ENCODE results near the gene JSRP1. TPM values are rescaled to one million over a fixed set of nuclear protein-coding genes. Genes with fewer than 3 reads are reported as not detected.

JSRP1 gene
- total and polyA plus RNA-seq, 2 experiments from 2014 or later: 2.4 to 3.1 TPM

DNA sequence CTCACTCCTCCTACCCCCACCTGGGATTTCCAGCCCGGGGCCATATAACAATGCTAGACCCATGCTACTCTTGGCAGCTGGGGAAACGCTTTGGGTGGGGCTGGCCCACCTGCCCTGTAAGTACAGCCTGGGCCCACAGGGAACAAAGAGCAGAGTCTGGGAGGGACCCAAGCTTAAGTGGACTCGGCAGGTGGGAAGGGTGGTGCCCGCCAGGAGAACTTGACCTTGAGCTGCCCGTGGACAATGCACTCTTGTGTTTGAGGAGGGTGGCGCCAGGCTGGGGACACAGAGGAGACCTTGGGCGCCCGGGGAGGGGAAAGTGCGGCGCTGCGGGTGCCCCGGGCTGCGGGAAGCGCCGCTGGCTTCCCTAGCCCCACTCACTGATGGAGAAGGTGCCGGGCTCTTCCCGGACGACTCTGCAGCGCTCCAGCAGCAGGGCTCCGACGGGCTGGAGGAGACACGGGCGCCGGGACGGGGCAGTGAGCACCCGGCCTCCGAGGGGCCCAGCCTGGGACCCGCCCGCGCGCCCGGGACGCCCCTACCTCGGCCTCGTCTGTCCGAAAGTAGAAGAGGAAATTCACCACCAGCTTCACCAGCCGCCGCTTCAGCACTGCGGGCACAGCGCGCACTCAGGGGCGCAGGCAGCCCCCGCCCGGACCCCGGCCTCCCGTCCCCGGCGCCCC, 20.7 kb downstream of the JSRP1 start (continued):
- TF ChIP-seq, protein P1, sequence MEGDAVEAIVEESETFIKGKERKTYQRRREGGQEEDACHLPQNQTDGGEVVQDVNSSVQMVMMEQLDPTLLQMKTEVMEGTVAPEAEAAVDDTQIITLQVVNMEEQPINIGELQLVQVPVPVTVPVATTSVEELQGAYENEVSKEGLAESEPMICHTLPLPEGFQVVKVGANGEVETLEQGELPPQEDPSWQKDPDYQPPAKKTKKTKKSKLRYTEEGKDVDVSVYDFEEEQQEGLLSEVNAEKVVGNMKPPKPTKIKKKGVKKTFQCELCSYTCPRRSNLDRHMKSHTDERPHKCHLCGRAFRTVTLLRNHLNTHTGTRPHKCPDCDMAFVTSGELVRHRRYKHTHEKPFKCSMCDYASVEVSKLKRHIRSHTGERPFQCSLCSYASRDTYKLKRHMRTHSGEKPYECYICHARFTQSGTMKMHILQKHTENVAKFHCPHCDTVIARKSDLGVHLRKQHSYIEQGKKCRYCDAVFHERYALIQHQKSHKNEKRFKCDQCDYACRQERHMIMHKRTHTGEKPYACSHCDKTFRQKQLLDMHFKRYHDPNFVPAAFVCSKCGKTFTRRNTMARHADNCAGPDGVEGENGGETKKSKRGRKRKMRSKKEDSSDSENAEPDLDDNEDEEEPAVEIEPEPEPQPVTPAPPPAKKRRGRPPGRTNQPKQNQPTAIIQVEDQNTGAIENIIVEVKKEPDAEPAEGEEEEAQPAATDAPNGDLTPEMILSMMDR (conservative IDR thresholded peaks at IDR 0.05; ENCODE audit: low read depth in 2 of 2): no peak
- TF ChIP-seq, protein P2, sequence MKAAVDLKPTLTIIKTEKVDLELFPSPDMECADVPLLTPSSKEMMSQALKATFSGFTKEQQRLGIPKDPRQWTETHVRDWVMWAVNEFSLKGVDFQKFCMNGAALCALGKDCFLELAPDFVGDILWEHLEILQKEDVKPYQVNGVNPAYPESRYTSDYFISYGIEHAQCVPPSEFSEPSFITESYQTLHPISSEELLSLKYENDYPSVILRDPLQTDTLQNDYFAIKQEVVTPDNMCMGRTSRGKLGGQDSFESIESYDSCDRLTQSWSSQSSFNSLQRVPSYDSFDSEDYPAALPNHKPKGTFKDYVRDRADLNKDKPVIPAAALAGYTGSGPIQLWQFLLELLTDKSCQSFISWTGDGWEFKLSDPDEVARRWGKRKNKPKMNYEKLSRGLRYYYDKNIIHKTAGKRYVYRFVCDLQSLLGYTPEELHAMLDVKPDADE (IDR thresholded peaks at IDR 0.05): no peak

DNA sequence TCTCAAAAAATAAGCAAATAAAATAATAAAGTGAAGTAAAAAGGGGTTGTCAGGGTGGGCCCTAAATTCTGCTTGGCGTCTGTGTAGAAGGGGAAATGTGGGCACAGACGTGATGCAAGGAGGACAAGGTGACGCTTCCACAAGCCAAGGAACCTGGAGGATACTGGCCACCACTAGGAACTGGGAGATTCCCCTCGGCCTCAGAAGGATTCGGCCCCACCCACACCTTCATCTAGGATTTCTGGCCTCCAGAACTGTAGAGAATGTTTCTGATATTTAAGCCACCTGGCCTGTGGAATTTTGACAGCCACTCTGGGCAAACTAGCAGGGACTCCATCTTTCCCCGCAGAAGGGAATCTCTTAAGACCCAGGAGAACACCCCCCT, 21.2 kb downstream of the JSRP1 start:
- Histone ChIP-seq H3K27me3 (ENCODE audit: insufficient read depth) (no peaks in the 10 kb centered on the region), H3K4me1 (ENCODE audit: insufficient read depth) (peaks cover 24% of the 10 kb centered on the region), H2AFZ (no peak overlapping the region), H3K79me2 (replicated peaks; ENCODE audit: insufficient read depth) (peaks cover 52% of the 10 kb centered on the region), H3K36me3 (ENCODE audit: insufficient read depth) (no peaks in the 10 kb centered on the region), H3K27ac (ENCODE audit: low read depth) (no peak overlapping the region), H3K9me2 (ENCODE audit: insufficient read depth) (no peaks in the 10 kb centered on the region), H4K20me1 (replicated peaks; ENCODE audit: insufficient read depth) (peaks cover 26% of the 10 kb centered on the region), H3K4me2 (peak overlapping the region; percentile 97), H3K4me3 (peak overlapping the region; percentile 96), H3F3A (replicated peaks; ENCODE audit: low read depth) (peaks cover 21% of the 10 kb centered on the region; the same call in 1 of the 2 replicates)
- Mint-ChIP-seq H3K9me3 (peaks cover 15% of the 10 kb centered on the region; the same call in 2 of the 3 replicates), H3K4me3 (peak overlapping the region; percentile 98), H3K27me3 (ENCODE audit: insufficient read depth, low read depth, poor library complexity) (peaks cover 22% of the 10 kb centered on the region), H3K4me1 (peaks cover 28% of the 10 kb centered on the region), H3K36me3 (ENCODE audit: low read depth) (peaks cover 38% of the 10 kb centered on the region), H3K27ac (peak overlapping the region; percentile 89)
- ATAC-seq (no peak), DNase-seq (ENCODE audit: low spot score) (no peak)
- TF ChIP-seq STAT1 (IDR thresholded peaks at IDR 0.05; ENCODE audit: unreplicated experiment) (no peak), JUNB (IDR thresholded peaks at IDR 0.05; ENCODE audit: unreplicated experiment) (no peak), ZNF114 (CRISPR knock-in tag; IDR thresholded peaks at IDR 0.05) (no peak), CREB1 (CRISPR knock-in tag; IDR thresholded peaks at IDR 0.05; ENCODE audit: low read depth) (no peak), ZNF331 (CRISPR knock-in tag; IDR thresholded peaks at IDR 0.05; ENCODE audit: low read depth) (no peak), EZH2 (IDR thresholded peaks at IDR 0.05; ENCODE audit: low read depth, unreplicated experiment) (no peak), NANOG (IDR thresholded peaks at IDR 0.05; ENCODE audit: borderline replicate concordance) (no peak)
- TF ChIP-seq, protein P1 (conservative IDR thresholded peaks at IDR 0.05; ENCODE audit: low read depth in 2 of 2): no peak
- TF ChIP-seq, protein P3, sequence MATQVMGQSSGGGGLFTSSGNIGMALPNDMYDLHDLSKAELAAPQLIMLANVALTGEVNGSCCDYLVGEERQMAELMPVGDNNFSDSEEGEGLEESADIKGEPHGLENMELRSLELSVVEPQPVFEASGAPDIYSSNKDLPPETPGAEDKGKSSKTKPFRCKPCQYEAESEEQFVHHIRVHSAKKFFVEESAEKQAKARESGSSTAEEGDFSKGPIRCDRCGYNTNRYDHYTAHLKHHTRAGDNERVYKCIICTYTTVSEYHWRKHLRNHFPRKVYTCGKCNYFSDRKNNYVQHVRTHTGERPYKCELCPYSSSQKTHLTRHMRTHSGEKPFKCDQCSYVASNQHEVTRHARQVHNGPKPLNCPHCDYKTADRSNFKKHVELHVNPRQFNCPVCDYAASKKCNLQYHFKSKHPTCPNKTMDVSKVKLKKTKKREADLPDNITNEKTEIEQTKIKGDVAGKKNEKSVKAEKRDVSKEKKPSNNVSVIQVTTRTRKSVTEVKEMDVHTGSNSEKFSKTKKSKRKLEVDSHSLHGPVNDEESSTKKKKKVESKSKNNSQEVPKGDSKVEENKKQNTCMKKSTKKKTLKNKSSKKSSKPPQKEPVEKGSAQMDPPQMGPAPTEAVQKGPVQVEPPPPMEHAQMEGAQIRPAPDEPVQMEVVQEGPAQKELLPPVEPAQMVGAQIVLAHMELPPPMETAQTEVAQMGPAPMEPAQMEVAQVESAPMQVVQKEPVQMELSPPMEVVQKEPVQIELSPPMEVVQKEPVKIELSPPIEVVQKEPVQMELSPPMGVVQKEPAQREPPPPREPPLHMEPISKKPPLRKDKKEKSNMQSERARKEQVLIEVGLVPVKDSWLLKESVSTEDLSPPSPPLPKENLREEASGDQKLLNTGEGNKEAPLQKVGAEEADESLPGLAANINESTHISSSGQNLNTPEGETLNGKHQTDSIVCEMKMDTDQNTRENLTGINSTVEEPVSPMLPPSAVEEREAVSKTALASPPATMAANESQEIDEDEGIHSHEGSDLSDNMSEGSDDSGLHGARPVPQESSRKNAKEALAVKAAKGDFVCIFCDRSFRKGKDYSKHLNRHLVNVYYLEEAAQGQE (IDR thresholded peaks at IDR 0.05; ENCODE audit: unreplicated experiment): no peak

All from GM23338 (cell line).